Neural progenitor cell (in vitro differentiated cells): ENCODE results near the gene OR8B4.

Experiments
- EZH2 ChIP-seq: fragments of 200-600 bp; sonication (generic); IDR thresholded peaks from 2 replicates; pipeline ENCODE4 v1.6.1; 2017; ENCODE audit warnings: antibody characterized with exemption, mild to moderate bottlenecking, moderate library complexity
- TF ChIP-seq, protein P1 (sequence below): fragments of 200-600 bp; sonication (generic); IDR thresholded peaks from 2 replicates; pipeline ENCODE4 v1.5.1; 2017; ENCODE audit warnings: antibody characterized with exemption, mild to moderate bottlenecking

- TF ChIP-seq, protein P1, sequence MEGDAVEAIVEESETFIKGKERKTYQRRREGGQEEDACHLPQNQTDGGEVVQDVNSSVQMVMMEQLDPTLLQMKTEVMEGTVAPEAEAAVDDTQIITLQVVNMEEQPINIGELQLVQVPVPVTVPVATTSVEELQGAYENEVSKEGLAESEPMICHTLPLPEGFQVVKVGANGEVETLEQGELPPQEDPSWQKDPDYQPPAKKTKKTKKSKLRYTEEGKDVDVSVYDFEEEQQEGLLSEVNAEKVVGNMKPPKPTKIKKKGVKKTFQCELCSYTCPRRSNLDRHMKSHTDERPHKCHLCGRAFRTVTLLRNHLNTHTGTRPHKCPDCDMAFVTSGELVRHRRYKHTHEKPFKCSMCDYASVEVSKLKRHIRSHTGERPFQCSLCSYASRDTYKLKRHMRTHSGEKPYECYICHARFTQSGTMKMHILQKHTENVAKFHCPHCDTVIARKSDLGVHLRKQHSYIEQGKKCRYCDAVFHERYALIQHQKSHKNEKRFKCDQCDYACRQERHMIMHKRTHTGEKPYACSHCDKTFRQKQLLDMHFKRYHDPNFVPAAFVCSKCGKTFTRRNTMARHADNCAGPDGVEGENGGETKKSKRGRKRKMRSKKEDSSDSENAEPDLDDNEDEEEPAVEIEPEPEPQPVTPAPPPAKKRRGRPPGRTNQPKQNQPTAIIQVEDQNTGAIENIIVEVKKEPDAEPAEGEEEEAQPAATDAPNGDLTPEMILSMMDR = no peak
- no peak for TF ChIP-seq EZH2
Measured at GRCh38 chr11:124445646-124446150, 21.0 kb upstream of the OR8B4 start, which contains the start of gene OR8B8.
